Measurements from ENCODE around the gene ZNF135.
A peak's percentile ranks its signal among the peaks of the same experiment; 100 is the strongest.

Gene ZNF135

DNA sequence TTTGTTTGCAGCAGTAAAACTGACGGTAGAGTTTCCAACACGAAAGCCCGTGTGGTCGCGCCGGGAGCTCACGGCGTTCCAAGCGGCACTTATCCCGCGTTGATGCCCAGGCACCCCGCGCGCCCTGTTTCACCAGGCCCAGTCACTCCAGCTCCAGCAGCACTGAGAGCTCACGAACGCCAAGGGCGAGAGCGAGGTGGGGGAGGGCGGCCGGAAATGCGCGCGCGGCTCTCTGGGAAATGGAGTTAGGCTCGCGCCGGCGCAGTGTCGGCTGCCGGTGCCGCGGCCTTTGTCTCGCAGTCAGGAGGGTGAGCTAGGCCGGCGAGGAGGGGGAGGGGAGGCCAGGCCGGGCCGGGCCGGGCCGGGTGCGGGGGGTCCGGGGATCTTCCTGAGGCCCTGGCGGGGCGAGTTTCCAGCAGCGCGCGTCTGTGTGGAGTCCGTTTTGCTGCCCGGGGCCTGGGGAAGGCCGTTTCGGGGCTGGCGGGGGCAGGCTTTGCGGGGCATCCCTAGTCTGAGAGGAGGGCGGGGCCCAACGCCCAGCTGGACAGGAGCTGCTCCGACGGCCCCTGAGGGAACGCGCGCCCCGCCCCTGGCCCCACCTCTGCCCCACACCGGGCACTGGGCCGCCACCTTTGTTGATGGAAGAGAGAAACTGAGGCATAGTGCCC, at the start of gene ZNF135:
Gene ZNF135, plus strand, starts transcription at position 280 of the 668 bp plus-strand sequence. CDS start 721 bp downstream, outside the sequence.
- DNase-seq = peak in 1 of 2 experiments; percentile 58

DNA sequence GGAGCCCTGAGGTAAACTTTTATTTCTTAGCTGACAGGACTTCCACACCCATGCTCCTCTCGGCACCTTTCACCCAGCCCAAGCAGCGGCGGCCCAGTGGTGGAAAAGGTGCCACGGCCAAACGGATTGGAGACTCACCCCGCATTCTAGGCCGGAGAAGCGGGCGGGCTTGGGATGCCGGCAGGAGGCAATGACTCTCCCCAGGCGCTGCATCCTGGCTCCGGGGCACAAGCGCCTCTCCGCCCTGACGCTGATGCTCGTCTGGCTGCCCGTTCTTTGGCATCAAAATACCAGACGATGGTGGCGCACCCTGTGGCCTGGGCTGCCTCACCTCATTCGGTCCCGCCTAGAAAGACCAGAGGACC, 49.8 kb upstream of the ZNF135 start:
- no peak for DNase-seq

DNA sequence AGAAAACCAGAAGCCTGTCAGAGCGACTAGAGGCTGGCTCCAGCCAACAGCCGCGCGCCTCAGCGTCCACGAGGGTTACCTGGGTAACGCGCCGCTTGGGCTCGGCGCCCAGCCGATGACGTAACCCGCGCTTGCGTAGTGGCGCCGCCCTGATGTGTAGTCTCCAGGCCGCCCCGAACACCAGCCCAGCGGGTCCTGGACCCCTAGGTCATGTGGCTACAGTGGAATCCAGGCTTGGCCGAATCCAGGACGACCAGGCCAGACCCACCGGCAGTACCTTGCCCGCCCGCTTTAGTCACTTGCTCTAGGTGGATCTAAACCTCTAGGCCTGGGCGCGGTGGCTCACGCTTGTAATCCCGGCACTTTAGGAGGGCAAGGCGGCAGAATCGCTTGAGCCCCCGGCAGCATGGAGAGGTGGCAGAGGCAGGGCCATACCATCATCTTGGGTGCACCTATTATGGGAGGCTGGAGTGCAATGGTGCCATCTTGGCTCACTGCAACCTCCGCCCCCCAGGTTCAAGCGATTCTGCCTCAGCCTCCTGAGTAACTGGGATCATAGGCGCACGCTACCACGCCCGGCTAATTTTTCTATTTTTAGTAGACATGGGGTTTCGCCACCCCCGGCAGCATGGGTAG, 49.3 kb upstream of the ZNF135 start:
- DNase-seq = peak; percentile 35 to 87

DNA sequence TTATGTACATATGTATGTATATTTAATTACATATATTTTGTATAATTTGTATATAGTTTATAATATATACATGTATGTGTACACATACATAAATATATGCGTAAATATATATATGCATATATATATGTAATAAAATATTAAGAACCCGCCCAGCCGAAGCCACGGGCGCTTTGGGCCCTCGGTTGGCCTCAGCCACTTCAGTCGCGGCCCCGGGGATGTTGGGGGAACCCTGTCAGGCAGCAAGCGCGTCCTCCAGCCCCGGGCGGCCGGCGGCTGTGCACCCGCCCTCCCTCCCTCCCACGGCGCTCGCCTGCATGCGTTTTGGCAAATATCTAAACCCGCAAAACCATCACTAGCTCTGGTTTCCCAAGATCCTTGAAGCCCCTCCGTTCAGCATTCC, 48.6 kb upstream of the ZNF135 start:
- no peak for DNase-seq

DNA sequence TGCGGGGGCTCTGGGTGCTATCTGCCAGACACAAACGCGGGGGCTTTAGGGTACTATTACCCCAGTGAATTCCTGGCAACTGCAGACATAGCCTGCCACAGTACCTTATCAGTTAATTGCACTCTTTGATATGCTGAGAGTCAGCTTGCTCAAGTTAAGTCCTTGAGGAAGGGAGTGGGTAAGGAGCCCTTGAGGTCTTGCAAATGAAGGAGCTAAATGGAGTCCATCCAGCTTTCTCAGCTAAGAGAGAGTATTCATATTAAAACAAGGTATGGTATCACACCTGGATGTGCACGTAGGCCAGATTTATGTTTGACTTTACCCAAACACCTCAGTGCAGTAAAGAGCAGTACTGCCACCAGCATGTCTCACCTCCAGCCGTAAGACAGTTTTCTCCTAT, 44.9 kb upstream of the ZNF135 start:
- no peak for DNase-seq

DNA sequence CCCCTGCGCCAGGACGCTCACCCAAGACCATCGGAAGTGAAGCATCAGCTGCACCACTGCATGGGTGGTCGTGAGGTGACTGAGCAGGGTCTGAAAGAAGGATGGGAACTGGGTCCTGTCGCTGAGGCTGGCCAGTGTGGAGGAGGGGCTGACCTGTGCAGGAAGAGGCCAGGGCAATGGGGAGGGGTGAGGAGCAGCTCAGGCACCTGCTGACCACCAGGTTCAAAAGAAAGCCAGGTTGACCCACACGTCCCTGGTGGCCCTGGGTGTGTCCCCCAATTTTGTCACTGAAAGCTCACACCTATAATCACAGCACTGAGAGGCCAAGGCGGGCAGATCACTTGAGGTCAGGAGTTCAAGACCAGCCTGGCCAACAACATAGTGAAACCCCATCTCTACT, 39.0 kb upstream of the ZNF135 start:
- DNase-seq = no peak

DNA sequence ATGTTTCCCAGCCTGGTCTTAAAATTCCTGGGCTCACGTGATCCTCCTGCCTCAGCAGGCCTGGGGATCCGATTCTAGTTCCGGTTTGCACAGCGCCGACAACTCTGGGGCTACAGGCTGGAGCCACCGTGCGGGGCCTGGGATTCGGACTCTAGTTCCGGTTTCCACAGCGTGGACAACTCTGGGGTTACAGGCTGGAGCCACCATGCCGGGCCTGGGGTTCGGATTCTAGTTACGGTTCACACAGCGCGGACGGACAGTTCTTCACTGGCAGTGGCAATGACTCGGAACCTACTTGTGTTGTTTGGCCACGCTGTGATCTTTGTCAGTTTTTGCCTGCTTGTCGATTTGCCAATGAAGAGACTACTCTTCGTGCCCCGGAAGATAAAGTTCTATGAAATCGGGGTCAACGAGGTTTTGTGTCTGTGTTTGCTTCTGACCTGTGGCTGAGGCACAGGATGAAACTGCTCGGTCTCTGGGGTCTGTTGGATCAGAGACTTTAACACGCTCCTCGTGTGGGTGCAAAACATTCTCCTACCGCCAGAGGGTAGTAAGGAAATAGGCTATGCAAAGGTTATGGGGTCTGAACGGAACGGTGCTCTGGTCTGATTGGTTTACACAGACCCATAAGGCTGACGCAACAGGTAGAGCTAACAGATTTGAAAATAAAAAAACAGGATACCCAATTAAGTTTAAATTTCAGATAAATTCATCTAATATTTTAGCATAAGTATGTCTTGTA, 37.4 kb upstream of the ZNF135 start:
- peak in 1 of 2 experiments; percentile 57 for DNase-seq

DNA sequence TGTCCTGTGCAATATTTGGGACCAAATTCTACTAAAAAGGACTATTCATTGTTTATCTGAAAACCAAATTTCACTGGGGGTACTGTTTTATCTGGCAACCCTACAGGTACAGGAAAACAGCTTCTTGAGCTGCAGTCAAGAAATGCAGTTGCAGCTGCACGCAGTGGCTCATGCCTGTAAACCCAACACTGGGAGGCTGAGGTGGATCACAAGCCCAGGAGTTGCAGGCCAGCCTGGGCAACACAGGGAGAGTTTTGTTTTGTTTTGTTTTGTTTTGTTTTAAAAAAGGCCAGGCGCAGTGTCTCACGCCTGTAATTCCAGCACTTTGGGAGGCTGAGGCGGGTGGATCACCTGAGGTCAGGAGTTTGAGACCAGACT, 36.8 kb upstream of the ZNF135 start:
- no peak for DNase-seq

DNA sequence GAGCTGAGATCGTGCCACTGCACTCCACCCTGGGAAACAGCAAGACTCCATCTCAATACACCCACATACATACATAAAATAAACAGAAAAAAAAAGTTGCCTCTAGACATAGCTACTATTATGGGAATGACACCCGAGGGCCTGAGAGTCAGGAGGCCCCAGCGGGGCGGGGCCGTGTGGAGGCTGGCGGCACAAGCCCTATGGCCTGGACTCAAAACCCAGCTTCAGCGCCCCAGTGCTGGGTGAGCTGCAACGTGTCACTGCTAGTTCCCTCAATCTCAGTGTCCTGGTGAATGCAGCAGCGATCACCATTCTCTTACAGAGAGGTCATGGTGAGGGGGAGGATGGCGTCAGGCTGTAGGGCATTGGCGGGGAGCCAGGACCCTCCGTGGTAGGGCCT, 34.4 kb upstream of the ZNF135 start:
- DNase-seq = no peak

DNA sequence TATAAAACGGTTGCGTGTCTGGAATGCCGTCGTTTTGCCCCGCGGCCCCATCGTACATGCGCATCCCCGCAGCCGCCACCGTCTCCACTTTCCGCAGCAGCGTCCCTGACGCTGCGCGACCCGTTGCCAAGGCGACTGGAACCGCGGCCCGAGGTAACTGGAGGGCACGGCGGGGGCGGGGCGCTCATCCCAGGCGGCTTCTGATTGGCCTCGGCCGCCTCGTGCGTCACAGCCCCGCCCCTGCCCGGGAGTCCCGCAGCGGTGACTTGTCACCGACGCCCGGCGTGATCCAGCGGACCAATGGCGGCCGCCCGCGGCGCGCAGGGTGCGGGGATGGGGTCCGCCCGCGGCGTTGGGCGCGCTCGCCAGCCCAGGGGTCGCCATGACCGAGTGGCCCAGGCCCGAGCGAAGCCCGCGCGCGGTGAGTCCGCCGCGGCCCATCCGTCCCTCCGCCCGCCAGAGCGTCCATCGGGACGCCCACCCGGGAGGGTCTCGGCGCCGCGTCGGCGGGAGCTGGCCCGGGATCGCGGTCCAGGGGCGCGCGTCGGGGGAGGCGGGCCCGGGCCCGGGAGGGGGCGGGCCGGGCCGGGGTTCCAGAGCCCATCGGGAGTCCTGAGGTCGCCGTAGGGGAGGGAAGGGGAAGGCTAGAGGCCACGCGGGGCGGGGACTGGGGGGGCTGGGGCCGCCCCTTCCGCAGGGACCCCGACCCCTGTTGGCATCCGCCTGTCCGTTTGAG, 25.2 kb upstream of the ZNF135 start, which contains the start of gene ZSCAN1:
Gene ZSCAN1, plus strand, starts transcription at position 285 of the 736 bp plus-strand sequence. CDS start 3,812 bp downstream, outside the sequence.
- DNase-seq = peak in 1 of 2 experiments; percentile 85

DNA sequence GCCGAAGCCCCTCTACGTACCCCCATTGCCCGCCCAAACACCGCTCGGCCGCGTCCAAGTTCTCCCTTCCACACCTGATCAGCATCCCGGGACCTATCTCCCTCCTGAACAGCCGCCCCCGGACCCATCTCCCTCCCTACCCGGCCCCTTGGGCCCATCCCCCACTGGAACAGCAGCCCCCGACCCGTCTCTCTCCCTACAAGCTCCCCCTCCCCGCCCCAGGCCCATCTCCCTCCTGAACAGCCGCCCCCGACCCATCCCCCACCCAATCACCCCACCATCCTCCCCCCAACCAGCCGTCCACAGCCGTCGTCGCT, 24.6 kb upstream of the ZNF135 start:
- no peak for DNase-seq

DNA sequence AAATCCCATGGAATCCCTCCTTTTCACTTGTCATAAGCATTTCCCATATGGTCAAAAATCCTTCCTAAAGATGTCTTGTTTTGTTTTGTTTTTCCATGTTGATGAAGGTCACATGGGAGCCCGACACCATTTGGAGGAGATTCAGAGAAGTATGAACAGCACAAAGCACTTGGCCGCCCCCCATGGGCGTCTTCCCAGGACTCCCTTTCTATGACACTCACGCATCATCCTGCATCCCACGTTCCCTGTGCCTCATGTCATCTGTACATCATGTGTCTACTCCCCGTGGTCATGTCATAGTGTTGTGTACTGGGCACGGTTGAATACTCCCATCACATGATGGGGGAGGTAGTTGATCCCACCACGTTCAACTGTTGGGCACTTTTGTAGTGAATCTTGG, 23.2 kb upstream of the ZNF135 start:
- no peak for DNase-seq

DNA sequence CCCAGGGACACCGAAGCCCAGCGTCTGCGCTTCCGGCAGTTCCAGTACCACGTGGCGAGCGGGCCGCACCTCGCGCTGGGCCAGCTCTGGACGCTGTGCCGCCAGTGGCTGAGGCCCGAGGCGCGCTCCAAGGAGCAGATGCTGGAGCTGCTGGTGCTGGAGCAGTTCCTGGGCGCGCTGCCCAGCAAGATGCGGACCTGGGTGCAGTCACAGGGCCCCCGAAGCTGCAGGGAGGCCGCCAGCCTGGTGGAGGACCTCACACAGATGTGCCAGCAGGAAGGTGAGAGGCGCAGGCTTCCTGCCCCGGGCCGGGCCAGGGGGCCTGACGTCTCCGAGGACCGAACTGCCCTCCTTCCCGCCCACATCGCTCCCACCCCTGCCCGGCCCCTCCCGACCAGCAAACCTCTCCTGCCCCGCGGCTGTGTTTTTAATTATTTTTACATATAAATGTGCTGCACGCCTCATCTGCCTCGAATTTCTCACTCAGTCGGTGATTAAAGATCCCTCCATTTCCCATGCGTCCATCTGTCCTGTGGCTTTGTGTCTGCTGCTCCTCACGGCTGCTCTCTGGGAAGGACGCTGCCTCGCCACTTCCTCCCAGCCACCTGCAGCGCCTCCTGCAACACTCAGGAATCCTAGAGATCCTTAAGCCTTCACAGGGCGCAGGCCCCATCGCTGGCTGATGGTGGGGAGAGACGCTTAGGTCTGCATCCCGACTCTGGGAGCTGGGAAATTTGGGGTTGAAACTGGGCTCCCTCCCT, 21.0 kb upstream of the ZNF135 start:
- DNase-seq = no peak

DNA sequence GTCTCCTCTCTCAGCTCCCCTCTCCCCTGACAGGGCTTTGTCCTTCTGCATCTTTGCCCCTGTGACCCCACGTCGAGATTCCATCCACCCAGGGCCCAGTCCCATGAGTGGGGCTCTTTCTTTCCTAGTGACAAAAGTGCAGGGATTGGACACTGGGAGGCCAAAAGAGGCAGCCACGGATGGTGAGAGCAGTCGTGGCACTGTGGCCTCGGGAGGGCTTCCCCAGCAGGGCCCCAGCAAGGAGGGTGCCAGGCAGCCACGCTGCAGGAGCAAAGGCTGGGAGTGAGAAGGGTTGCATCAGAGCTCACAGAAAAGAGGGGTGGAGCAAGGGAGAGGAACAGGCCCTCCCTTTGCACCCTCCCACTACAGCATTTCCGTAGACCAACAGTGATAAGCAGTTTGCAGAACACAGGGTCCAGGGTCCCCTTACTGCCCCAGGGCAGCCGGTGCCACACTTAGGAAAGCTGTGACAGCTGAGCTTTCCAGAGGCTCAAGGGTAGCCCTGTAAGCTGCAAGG, 20.3 kb upstream of the ZNF135 start:
- DNase-seq = no peak

DNA sequence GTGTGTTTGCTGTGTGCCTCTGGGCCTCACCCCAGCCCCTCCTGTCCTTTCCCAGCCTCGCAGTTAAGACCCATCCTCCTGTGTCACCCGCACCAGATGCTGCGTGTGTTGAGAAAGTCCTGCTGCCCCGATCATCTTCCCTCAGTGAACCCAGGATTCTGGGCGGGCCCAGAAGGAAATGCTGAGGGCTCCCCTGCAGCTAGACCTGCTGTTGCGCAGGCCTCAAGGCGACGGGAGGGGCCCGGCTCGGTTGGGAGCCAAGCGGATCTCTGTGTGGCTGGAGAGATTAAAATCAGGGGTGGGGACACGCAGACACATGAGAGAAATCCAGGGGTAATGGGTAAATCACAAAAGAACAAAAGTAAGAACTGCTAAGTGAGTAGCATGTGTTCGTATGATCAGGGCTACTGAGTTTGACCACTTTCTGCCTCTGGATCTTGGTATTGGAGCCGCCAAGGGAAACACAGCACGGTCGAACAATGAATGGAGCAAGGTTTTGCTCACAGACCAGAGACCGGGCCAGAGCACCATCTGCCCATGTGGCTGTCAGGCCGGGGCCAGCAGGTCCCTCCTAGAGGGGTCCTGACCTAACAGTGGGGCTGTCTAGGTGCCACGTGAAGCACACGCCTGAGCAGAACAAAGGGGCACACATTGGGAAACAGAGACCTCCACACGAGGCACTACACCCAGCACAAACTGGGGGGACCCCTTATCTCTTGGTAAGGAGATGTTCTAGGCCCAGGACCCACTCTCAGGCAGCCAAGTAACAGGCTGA, 18.1 kb upstream of the ZNF135 start:
- DNase-seq = no peak

DNA sequence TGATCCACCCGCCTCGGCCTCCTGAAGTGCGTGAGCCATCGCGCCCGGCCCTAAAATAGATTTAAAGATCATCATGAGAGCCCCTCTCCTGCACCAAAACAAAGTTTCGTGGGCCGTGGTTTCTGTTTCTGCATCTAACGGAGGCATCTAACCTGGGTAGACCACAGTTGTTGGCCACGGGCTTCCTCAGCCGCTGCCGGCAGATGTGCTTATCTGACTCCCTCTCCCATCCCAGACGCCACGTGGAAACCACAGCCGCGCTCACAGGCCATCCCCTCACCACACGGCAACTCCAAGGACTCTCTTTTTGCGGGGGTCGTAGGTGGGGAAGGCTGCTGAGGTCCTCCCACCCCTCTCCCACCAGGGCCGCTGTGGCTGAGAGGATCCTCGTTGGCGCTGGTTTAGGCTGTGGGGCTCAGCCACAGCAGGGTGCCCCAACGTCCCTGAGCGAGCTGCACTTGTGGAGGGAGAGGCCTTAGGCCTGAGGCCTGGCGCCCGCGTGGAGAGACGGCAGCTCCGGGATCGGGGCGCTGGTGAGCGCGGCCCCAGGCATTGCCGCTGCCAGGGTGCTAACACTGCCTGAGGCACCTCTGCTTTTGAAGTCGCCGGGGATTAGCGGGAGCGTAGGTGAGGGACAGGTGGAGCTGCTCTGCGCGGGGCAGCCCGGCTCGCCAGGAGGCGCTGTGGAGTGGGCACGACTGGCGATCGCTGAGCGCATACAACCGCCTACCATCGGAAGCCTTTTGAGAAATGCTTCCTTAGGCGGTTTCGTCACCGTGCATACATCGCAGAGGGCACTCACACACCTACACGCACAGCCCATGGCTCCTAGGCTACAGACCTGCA, 16.4 kb upstream of the ZNF135 start:
- no peak for DNase-seq

DNA sequence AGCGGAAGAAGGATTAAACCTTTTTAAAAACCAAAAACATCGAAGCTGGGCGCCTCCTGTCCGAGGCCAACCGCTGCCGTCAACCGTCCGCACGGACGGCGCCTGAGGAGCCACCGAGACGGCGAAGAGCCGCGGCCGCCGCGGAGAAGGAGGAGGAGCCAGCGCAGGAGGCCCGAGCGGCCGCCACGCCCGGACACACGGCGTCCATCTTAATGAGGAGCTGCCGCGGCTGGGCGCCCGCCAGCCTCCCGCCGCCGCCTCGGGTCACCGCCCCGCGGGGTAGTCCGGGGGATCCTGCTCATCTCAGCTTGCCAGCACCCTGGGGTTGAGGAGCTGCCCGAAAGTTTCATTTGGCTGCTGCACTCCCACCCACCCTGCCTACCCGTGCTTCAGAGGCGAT, 14.7 kb upstream of the ZNF135 start:
- DNase-seq = no peak

DNA sequence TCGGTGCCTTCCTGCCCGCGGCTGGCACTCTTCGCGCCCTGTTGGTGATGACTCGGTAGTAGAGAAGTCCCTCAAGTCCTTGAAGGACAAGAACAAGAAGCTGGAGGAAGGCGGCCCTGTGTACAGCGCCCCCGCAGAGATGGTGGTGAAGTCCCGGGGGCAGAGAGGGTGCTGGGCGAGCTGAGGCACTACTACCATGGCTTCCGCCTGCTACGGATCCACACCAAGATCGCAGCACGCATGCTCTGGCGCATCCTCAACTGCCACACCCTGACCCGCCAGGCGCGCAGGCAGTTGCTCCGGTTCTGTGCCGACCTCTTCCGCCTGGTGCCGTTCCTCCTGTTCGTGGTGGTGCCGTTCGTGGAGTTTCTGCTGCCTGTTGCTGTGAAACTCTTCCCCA, 14.2 kb upstream of the ZNF135 start:
- no peak for DNase-seq

DNA sequence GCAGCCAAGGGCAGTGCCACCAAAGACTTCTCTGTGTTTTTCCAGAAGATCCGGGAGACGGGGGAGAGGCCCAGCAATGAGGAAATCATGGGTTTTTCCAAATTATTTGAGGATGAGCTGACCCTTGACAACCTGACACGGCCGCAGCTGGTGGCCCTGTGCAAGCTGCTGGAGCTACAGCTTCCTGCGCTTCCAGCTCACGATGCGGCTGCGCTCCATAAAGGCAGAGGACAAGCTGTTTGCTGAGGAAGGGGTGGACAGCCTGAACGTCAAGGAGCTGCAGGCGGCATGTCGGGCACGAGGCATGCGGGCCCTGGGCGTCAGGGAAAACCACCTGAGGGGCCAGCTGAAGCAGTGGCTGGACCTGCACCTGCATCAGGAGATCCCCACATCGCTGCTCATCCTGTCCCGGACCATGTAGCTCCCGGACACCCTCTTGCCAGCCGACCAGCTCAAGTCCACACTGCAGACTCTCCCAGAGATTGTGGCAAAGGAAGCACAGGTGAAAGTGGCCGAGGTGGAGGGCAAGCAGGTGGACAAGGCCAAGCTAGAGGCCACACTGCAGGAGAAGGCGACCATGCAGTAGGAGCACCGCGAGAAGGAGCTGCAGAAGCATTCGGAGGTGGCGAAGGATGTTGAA, 13.6 kb upstream of the ZNF135 start:
- no peak for DNase-seq

DNA sequence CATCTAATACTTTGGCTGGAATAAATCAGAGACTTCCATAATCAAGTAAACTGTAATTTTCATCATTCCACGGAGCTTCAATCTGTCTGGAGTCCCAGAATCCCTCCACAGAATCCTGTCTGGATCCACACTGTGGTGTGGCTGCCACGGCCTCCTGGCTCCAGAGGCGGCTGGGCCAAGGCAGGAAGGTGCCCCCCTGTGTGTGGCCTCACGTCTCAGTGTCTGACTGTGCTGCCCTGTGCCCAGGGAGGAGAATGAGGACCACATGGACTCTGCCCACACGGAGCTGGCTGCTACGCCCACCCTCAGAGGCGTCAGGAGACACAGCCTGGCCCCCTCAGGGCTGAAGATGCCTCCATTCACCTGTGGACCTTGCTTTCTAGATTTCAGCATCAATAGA, 12.2 kb upstream of the ZNF135 start:
- no peak for DNase-seq
